Measurements from ENCODE around the gene FLOT1. TPM values are rescaled to one million over a fixed set of nuclear protein-coding genes. Genes with fewer than 3 reads are reported as not detected.
A peak's percentile ranks its signal among the peaks of the same experiment; 100 is the strongest.

Gene FLOT1
- total and polyA plus RNA-seq, 9 of the 15 experiments (the other 6 are each of a cell fraction or from before 2014, with no cell fraction given), result 11.7 to 149 (median 118) TPM

DNA sequence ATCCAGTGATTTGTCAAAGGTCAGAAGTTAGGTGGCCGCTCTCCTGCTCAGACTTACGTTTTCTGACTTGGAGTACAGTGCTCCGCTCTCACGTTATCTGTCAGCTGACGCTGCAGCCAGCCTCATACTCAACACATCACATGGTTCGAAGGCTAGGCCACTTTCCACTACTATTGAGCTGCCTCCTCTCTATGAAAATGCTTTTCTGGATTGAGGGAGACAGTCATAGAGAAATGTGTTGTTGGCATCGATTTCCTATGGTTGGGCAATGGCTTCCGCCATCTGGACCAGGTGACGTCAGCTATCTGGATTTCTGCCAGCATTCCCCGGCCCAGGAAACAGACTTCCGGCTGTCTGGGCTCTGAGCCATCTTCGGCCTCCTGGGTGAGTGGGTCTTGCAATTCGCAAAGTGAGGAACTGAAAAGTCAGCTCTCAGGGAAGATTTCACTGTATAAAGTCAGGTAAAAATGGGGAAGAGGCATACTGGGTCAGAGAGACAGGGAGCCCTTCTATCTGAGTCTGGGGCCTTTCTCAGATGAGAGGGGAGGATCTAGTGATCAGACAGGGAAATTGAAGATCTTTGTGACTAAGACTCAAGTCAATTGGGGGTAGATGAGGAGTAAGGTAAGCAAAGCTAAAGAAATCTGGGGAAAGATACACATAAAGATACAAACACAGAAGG, 39.4 kb upstream of the FLOT1 start (continued):
- TF ChIP-seq BRD9 (IDR thresholded peaks at IDR 0.05; ENCODE audit: low read depth, partially characterized antibody), result peak; percentile 87
- peak; percentile 82 for TF ChIP-seq HDAC2 (IDR thresholded peaks at IDR 0.05)
- TF ChIP-seq CTCFL (IDR thresholded peaks at IDR 0.05; ENCODE audit: borderline replicate concordance, insufficient read depth, low read depth, low read length, poor library complexity, severe bottlenecking), result no peak
- peak; percentile 85; the same call in 1 of the 2 replicates for TF ChIP-seq CLOCK (CRISPR knock-in tag; IDR thresholded peaks at IDR 0.05; ENCODE audit: borderline replicate concordance)
- TF ChIP-seq ZNF77 (CRISPR knock-in tag; IDR thresholded peaks at IDR 0.05), result no peak
- TF ChIP-seq PTBP1 (IDR thresholded peaks at IDR 0.05; ENCODE audit: low read depth, low read length), result no peak
- TF ChIP-seq RB1 (IDR thresholded peaks at IDR 0.05; ENCODE audit: low read depth), result peak; percentile 53; the same call in 1 of the 2 replicates
- no peak; a peak in 1 of 4 replicates for TF ChIP-seq TBL1XR1 (IDR thresholded peaks at IDR 0.05; ENCODE audit: low read length in 2 of 2)
- no peak for TF ChIP-seq ZNF347 (CRISPR knock-in tag; IDR thresholded peaks at IDR 0.05; ENCODE audit: low read depth)
- TF ChIP-seq, protein P1, sequence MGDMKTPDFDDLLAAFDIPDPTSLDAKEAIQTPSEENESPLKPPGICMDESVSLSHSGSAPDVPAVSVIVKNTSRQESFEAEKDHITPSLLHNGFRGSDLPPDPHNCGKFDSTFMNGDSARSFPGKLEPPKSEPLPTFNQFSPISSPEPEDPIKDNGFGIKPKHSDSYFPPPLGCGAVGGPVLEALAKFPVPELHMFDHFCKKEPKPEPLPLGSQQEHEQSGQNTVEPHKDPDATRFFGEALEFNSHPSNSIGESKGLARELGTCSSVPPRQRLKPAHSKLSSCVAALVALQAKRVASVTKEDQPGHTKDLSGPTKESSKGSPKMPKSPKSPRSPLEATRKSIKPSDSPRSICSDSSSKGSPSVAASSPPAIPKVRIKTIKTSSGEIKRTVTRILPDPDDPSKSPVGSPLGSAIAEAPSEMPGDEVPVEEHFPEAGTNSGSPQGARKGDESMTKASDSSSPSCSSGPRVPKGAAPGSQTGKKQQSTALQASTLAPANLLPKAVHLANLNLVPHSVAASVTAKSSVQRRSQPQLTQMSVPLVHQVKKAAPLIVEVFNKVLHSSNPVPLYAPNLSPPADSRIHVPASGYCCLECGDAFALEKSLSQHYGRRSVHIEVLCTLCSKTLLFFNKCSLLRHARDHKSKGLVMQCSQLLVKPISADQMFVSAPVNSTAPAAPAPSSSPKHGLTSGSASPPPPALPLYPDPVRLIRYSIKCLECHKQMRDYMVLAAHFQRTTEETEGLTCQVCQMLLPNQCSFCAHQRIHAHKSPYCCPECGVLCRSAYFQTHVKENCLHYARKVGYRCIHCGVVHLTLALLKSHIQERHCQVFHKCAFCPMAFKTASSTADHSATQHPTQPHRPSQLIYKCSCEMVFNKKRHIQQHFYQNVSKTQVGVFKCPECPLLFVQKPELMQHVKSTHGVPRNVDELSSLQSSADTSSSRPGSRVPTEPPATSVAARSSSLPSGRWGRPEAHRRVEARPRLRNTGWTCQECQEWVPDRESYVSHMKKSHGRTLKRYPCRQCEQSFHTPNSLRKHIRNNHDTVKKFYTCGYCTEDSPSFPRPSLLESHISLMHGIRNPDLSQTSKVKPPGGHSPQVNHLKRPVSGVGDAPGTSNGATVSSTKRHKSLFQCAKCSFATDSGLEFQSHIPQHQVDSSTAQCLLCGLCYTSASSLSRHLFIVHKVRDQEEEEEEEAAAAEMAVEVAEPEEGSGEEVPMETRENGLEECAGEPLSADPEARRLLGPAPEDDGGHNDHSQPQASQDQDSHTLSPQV (IDR thresholded peaks at IDR 0.05), result peak; percentile 99
- no peak; a peak in 1 of 4 replicates for TF ChIP-seq NONO (IDR thresholded peaks at IDR 0.05; ENCODE audit: low read depth in 2 of 2, low read length in 1 of 2)
- TF ChIP-seq RFX5 (IDR thresholded peaks at IDR 0.05; ENCODE audit: low read depth, low read length), result no peak; the same call in 1 of the 2 replicates
